Neuronal stem cell (in vitro differentiated cells): ENCODE measurements around the gene UBAP1L.

ENCODE experiments used
- DNase-seq: peaks from one replicate; pipeline ENCODE4 v3.0.0-alpha.2; 2013; ENCODE audit warnings: low spot score
- H2AFZ ChIP-seq: one replicate; pipeline ENCODE4 v1.6.1; 2013; ENCODE audit warnings: mild to moderate bottlenecking, low read length, inconsistent platforms
- H2AK5ac ChIP-seq: 2 replicates; pipeline ENCODE4 v1.6.1; 2013; ENCODE audit warnings: low read depth, mild to moderate bottlenecking, inconsistent platforms, low read length, moderate library complexity, mixed read lengths
- H2BK120ac ChIP-seq: 2 replicates; pipeline ENCODE4 v1.6.1; 2013; ENCODE audit warnings: low read depth, mild to moderate bottlenecking, inconsistent platforms, low read length, moderate library complexity, mixed read lengths
- H2BK12ac ChIP-seq: one replicate; pipeline ENCODE4 v1.6.1; 2013; ENCODE audit warnings: low read length, inconsistent platforms
- H2BK15ac ChIP-seq: 2 replicates; pipeline ENCODE4 v1.6.1; 2013; ENCODE audit warnings: mild to moderate bottlenecking, low read length, inconsistent platforms, mixed read lengths
- H2BK5ac ChIP-seq: one replicate; pipeline ENCODE4 v1.6.1; 2013; ENCODE audit warnings: inconsistent platforms, mild to moderate bottlenecking, low read length, moderate library complexity
- H3K14ac ChIP-seq: one replicate; pipeline ENCODE4 v1.6.1; 2013; ENCODE audit warnings: low read length, inconsistent platforms
- H3K18ac ChIP-seq: 2 replicates; pipeline ENCODE4 v1.6.1; 2013; ENCODE audit warnings: low read length, inconsistent platforms
- H3K23ac ChIP-seq: 2 replicates; pipeline ENCODE4 v1.6.1; 2013; ENCODE audit warnings: low read depth, mild to moderate bottlenecking, mixed read lengths, low read length, inconsistent platforms; ENCODE audit not compliant: poor library complexity
- H3K27ac ChIP-seq: replicated peaks from 3 replicates; pipeline ENCODE4 v1.5.1; 2013; ENCODE audit warnings: low read length, inconsistent platforms
- H3K27me3 ChIP-seq, 3 experiments: 2 replicates each; pipeline ENCODE4 v1.6.1; 2013; ENCODE audit warnings: low read length in 3 of 3, mild to moderate bottlenecking in 2 of 3, inconsistent platforms in 1 of 3, low read depth in 1 of 3, mixed read lengths in 1 of 3, moderate library complexity in 1 of 3; ENCODE audit not compliant: control insufficient read depth in 3 of 3, insufficient read depth in 3 of 3
- H3K36me3 ChIP-seq, 2 donors: replicated peaks in 1 of 2; 2 replicates each; pipeline ENCODE4 v1.6.1; 2013; ENCODE audit warnings: low read length in 2 of 2; ENCODE audit not compliant: control insufficient read depth in 2 of 2, insufficient read depth in 2 of 2
- H3K4ac ChIP-seq: 2 replicates; pipeline ENCODE4 v1.6.1; 2013; ENCODE audit warnings: inconsistent platforms, mild to moderate bottlenecking, low read length, moderate library complexity
- H3K4me1 ChIP-seq, 2 donors: 1 replicate in 1 of 2; 2 replicates in 1 of 2; pipeline ENCODE4 v1.6.1; 2013; ENCODE audit warnings: low read length in 2 of 2, low read depth in 1 of 2; ENCODE audit not compliant: control insufficient read depth in 2 of 2, insufficient read depth in 1 of 2
- H3K4me2 ChIP-seq: one replicate; pipeline ENCODE4 v1.6.1; 2013; ENCODE audit warnings: mild to moderate bottlenecking, low read length, inconsistent platforms; ENCODE audit not compliant: insufficient read depth, poor library complexity, severe bottlenecking
- H3K4me3 ChIP-seq, 2 donors: 2 replicates each; pipeline ENCODE4 v1.5.1; 2013; ENCODE audit warnings: low read length in 2 of 2, mild to moderate bottlenecking in 2 of 2, inconsistent platforms in 1 of 2, moderate library complexity in 1 of 2
- H3K79me1 ChIP-seq: one replicate; pipeline ENCODE4 v1.6.1; 2013; ENCODE audit warnings: low read depth, mild to moderate bottlenecking, inconsistent platforms, low read length, moderate library complexity
- H3K9ac ChIP-seq: one replicate; pipeline ENCODE4 v1.6.1; 2013; ENCODE audit warnings: mild to moderate bottlenecking, low read depth, low read length, inconsistent platforms; ENCODE audit not compliant: poor library complexity
- H3K9me3 ChIP-seq, 2 donors: replicated peaks in 1 of 2; 2 replicates each; pipeline versions ENCODE3 to v1.6.1; 2013; ENCODE audit warnings: low read length in 2 of 2, mild to moderate bottlenecking in 2 of 2, inconsistent platforms in 1 of 2, low read depth in 1 of 2, mixed read lengths in 1 of 2, moderate library complexity in 1 of 2; ENCODE audit not compliant: control insufficient read depth in 2 of 2, insufficient read depth in 1 of 2
- H4K8ac ChIP-seq: one replicate; pipeline ENCODE4 v1.6.1; 2013; ENCODE audit warnings: low read depth, mild to moderate bottlenecking, inconsistent platforms, low read length, moderate library complexity
- H4K91ac ChIP-seq: one replicate; pipeline ENCODE4 v1.6.1; 2013; ENCODE audit warnings: low read length, low read depth, mild to moderate bottlenecking, inconsistent platforms; ENCODE audit not compliant: poor library complexity
- WGBS, 2 donors: extraction: QIAGEN DNeasy Blood & Tissue Kit; methylation state at CpG; one replicate each; pipeline ENCODE4 v1.1.7; 2013; ENCODE audit warnings: missing lambda C conversion rate in 2 of 2, mixed read lengths in 1 of 2; ENCODE audit not compliant: insufficient read length in 2 of 2, insufficient replicate concordance in 1 of 2; ENCODE audit errors: extremely low coverage in 2 of 2; 5-methylcytosine and 5-hydroxymethylcytosine counted together

The UBAP1L gene

DNA sequence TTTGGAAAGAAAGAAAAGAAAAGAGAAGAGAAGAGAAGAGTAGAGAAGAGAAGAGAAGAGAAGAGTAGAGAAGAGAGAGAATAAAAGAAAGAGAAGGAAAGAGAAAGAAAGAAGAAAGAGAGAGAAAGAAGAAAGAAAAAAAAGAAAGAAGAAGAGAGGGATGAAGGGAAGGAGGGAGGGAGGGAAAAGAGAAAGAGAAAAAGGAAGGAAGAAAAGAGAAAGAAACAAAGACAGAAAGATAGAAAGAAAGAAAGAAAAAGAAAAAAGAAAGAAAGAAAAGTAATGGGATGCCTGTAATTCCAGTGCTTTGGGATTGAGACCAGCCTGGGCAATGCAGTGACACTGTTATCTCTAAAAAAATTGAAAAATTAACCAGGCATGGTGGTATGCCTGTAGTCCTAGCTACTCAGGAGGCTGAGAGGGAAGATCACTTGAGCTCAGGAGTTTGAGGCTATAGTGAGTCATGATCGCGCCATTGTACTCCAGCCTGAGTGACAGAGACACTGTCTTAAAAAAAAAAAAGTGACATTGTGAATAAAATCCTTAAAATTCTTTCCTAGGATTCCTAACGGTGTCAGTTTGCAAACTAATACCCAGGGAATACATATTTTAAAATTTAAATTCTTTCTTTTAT is 48.9 kb downstream of the UBAP1L start:
- no peak overlapping the region for H3K4ac ChIP-seq
- no peak overlapping the region for H3K18ac ChIP-seq
- no peak overlapping the region for H2BK15ac ChIP-seq
- no peak overlapping the region for H2AK5ac ChIP-seq
- no peak overlapping the region for H3K4me2 ChIP-seq
- no peak overlapping the region for H3K9ac ChIP-seq
- no peak overlapping the region for H2BK120ac ChIP-seq
- peaks cover 8 to 24% of the 10 kb centered on the region in 2 donors for H3K4me1 ChIP-seq
- no peak overlapping the region for H3K14ac ChIP-seq
- H2AFZ ChIP-seq, result no peak overlapping the region
- no peaks in the 10 kb centered on the region for H3K36me3 ChIP-seq
- no peak overlapping the region for H3K27ac ChIP-seq
- H4K91ac ChIP-seq, result no peak overlapping the region
- no peaks in the 10 kb centered on the region for H3K79me1 ChIP-seq
- no peaks in the 10 kb centered on the region for H3K9me3 ChIP-seq
- H3K23ac ChIP-seq, result no peak overlapping the region
- no CpG with 5 or more reads among the region's 3 CpGs for WGBS, 2 donors
- DNase-seq, result no peak
- H3K27me3 ChIP-seq, result peaks cover 0 to 51% (median 0%) of the 10 kb centered on the region in 3 experiments
- H2BK12ac ChIP-seq, result no peak overlapping the region
- H3K4me3 ChIP-seq, result no peak overlapping the region
- no peak overlapping the region for H4K8ac ChIP-seq
- no peak overlapping the region for H2BK5ac ChIP-seq

GRCh38 chr15:65062726-65063125 is 52.3 kb downstream of the UBAP1L start:
- H3K27me3 ChIP-seq, result peaks cover 0 to 26% (median 0%) of the 10 kb centered on the region in 3 experiments
- H3K23ac ChIP-seq, result no peak overlapping the region
- H3K4me2 ChIP-seq, result no peak overlapping the region
- no peak overlapping the region for H2BK120ac ChIP-seq
- no peak overlapping the region for H3K9ac ChIP-seq
- no peaks in the 10 kb centered on the region for H3K36me3 ChIP-seq
- H2BK12ac ChIP-seq, result no peak overlapping the region
- no peak overlapping the region for H2BK15ac ChIP-seq
- no peak for DNase-seq
- H3K14ac ChIP-seq, result peak overlapping the region; percentile 58
- no peak overlapping the region for H4K91ac ChIP-seq
- H3K4ac ChIP-seq, result no peak overlapping the region
- H3K18ac ChIP-seq, result peak overlapping the region; percentile 11
- H3K9me3 ChIP-seq, result peaks cover 0 to 2% of the 10 kb centered on the region in 2 donors
- H2AFZ ChIP-seq, result no peak overlapping the region
- H3K79me1 ChIP-seq, result no peaks in the 10 kb centered on the region
- H4K8ac ChIP-seq, result no peak overlapping the region
- no CpG with 5 or more reads among the region's 5 CpGs for WGBS, 2 donors
- H2AK5ac ChIP-seq, result no peak overlapping the region
- H3K4me3 ChIP-seq, result no peak overlapping the region
- H3K27ac ChIP-seq, result no peak overlapping the region
- no peak overlapping the region for H2BK5ac ChIP-seq
- peaks cover 8 to 20% of the 10 kb centered on the region in 2 donors for H3K4me1 ChIP-seq

DNA sequence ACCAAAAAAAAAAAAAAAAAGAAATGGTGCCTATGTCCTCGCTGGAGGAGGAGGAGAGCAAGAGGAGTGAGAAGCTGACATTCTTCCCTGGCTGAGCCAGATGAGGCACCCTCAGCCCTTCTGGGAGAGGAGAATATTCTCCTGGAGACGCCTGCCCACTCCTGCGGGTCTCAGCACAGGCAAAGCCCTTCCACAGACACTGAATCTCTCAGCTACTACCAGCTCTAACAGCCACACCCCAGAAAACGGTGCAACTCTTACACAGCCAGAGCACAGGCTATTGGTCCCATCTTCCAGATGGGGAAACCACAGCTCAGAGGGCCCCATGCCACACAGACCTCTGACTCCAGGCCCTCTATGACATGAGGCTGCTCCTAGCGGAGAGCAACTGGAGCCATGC is 52.9 kb downstream of the UBAP1L start:
- no peak for DNase-seq
- H3K79me1 ChIP-seq, result no peaks in the 10 kb centered on the region
- no peak overlapping the region for H4K8ac ChIP-seq
- H3K4ac ChIP-seq, result no peak overlapping the region
- H3K23ac ChIP-seq, result no peak overlapping the region
- no peak overlapping the region for H2BK5ac ChIP-seq
- no peak overlapping the region for H2AK5ac ChIP-seq
- no peak overlapping the region for H3K4me2 ChIP-seq
- H3K36me3 ChIP-seq, result no peaks in the 10 kb centered on the region
- no peak overlapping the region for H2BK120ac ChIP-seq
- H3K4me3 ChIP-seq, result no peak overlapping the region
- H3K27me3 ChIP-seq, result peaks cover 0 to 19% (median 0%) of the 10 kb centered on the region in 3 experiments
- H3K14ac ChIP-seq, result no peak overlapping the region
- peaks cover 0 to 2% of the 10 kb centered on the region in 2 donors for H3K9me3 ChIP-seq
- no peak overlapping the region for H3K27ac ChIP-seq
- no CpG with 5 or more reads among the region's 5 CpGs for WGBS, 2 donors
- no peak overlapping the region for H2BK15ac ChIP-seq
- no peak overlapping the region for H3K9ac ChIP-seq
- H2AFZ ChIP-seq, result no peak overlapping the region
- H4K91ac ChIP-seq, result no peak overlapping the region
- peak overlapping the region; percentile 32 for H3K18ac ChIP-seq
- H3K4me1 ChIP-seq, result peaks cover 8 to 15% of the 10 kb centered on the region in 2 donors
- H2BK12ac ChIP-seq, result no peak overlapping the region

GRCh38 chr15:65060641-65061397 is 54.2 kb downstream of the UBAP1L start:
- no peak overlapping the region for H3K27ac ChIP-seq
- peak overlapping the region in 1 of 2 donors; percentile 15 for H3K4me3 ChIP-seq
- no peaks in the 10 kb centered on the region for H3K36me3 ChIP-seq
- no peak overlapping the region for H3K4ac ChIP-seq
- H3K14ac ChIP-seq, result no peak overlapping the region
- H3K27me3 ChIP-seq, result peaks cover 0 to 12% (median 0%) of the 10 kb centered on the region in 3 experiments
- H3K4me1 ChIP-seq, result peaks cover 7 to 10% of the 10 kb centered on the region in 2 donors
- no peak overlapping the region for H4K8ac ChIP-seq
- DNase-seq, result no peak
- H2BK5ac ChIP-seq, result peak overlapping the region; percentile 55
- H2BK15ac ChIP-seq, result peak overlapping the region; percentile 50
- no peak overlapping the region for H2AK5ac ChIP-seq
- no peak overlapping the region for H2BK12ac ChIP-seq
- no peak overlapping the region for H3K4me2 ChIP-seq
- peaks cover 0 to 2% of the 10 kb centered on the region in 2 donors for H3K9me3 ChIP-seq
- H2AFZ ChIP-seq, result no peak overlapping the region
- no CpG with 5 or more reads among the region's 6 CpGs for WGBS, 2 donors
- H3K79me1 ChIP-seq, result no peaks in the 10 kb centered on the region
- no peak overlapping the region for H3K23ac ChIP-seq
- no peak overlapping the region for H3K9ac ChIP-seq
- no peak overlapping the region for H3K18ac ChIP-seq
- no peak overlapping the region for H4K91ac ChIP-seq
- no peak overlapping the region for H2BK120ac ChIP-seq
